Liver (tissue), 3 donors: ENCODE data around the gene COL20A1.

Experiments used
- EGR1 ChIP-seq, 2 donors: IDR thresholded peaks; 2 replicates each; pipeline ENCODE4 v1.6.1; 2016 to 2018; ENCODE audit warnings: antibody characterized with exemption in 2 of 2, low read depth in 2 of 2
- FOXA1 ChIP-seq: IDR thresholded peaks from 2 replicates; pipeline ENCODE4 v1.6.1; 2016; ENCODE audit warnings: antibody characterized with exemption
- GABPA ChIP-seq, 2 donors: IDR thresholded peaks in 1 of 2; conservative IDR thresholded peaks in 1 of 2; 2 replicates each; pipeline ENCODE4 v1.6.1; 2016; ENCODE audit warnings: antibody characterized with exemption in 2 of 2, mild to moderate bottlenecking in 1 of 2, moderate library complexity in 1 of 2
- HNF4A ChIP-seq, 2 donors: conservative IDR thresholded peaks; 2 replicates each; pipeline ENCODE4 v1.6.1; 2016; ENCODE audit warnings: antibody characterized with exemption in 2 of 2, mild to moderate bottlenecking in 2 of 2
- JUND ChIP-seq, 2 donors: IDR thresholded peaks; 2 replicates each; pipeline ENCODE4 v1.6.1; 2016; ENCODE audit warnings: antibody characterized with exemption in 2 of 2
- RAD21 ChIP-seq, 2 donors: IDR thresholded peaks; 2 replicates each; pipeline ENCODE4 v1.6.1; 2016; ENCODE audit warnings: antibody characterized with exemption in 2 of 2, mild to moderate bottlenecking in 2 of 2
- RXRA ChIP-seq, 2 donors: IDR thresholded peaks; 2 replicates each; pipeline ENCODE4 v1.6.1; 2017 to 2018; ENCODE audit warnings: antibody characterized with exemption in 2 of 2, mild to moderate bottlenecking in 1 of 2
- SP1 ChIP-seq: IDR thresholded peaks from 2 replicates; pipeline ENCODE4 v1.6.1; 2018; ENCODE audit warnings: antibody characterized with exemption, mild to moderate bottlenecking
- TAF1 ChIP-seq: conservative IDR thresholded peaks from 2 replicates; pipeline ENCODE4 v1.6.1; 2016; ENCODE audit warnings: antibody characterized with exemption, mild to moderate bottlenecking
- YY1 ChIP-seq: IDR thresholded peaks from 2 replicates; pipeline ENCODE4 v1.6.1; 2016; ENCODE audit warnings: antibody characterized with exemption, mild to moderate bottlenecking
- ZBTB33 ChIP-seq: IDR thresholded peaks from 2 replicates; pipeline ENCODE4 v1.6.1; 2016; ENCODE audit warnings: antibody characterized with exemption
- TF ChIP-seq, protein P1 (sequence below): fragments of 150-350 bp; IDR thresholded peaks from 2 replicates; pipeline ENCODE4 v1.5.1; 2017; ENCODE audit warnings: improper control_type of control experiment, low read depth, low read length; ENCODE audit not compliant: missing input control
- TF ChIP-seq, protein P2 (sequence below): IDR thresholded peaks from 2 replicates; pipeline ENCODE4 v1.6.1; 2016; ENCODE audit warnings: antibody characterized with exemption
- TF ChIP-seq, protein P3 (sequence below): IDR thresholded peaks from 2 replicates; pipeline ENCODE4 v1.6.1; 2016; ENCODE audit warnings: antibody characterized with exemption, mild to moderate bottlenecking
- donor health status: healthy.
- donor health status: healthy.

DNA sequence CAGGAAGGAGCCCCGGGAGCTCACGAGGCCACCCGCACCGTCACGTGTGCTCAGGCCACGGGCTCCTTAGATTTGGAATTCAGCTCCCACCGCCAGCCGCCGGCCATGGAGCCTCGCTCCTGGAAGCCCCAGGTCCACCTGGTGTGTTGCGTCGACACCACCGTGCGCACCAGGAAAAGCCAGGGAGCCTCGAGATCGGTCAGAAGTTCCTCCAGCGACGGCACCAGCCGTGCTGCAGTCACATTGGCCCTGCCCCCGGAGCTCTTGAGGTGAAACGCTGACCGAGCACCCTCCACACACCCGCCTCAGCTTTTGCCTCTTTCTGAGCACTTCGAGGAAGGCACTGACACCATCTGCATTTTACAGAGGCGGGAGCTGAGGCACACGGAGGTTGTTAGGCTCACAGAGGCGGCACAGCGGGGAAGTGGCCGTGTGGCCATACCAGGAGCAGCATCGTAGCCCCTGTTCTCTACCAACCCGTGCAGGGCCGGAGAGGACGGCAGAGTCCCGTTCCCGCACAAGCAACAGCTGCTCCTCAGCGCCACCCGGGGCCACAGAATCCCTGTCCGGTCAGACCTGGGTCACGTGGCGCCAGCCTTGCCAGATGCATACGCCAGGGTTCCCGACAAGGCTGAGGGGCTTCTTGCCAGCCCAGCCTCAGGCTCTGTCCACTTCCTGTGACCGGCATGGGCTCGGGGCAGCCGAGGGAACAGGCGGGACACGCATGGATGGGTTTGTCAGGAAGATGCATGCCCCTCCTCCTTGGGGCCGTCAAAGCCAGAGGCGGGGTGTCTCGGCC lies 46.3 kb upstream of the COL20A1 start:
- TF ChIP-seq SP1, result no peak
- TF ChIP-seq, protein P1, sequence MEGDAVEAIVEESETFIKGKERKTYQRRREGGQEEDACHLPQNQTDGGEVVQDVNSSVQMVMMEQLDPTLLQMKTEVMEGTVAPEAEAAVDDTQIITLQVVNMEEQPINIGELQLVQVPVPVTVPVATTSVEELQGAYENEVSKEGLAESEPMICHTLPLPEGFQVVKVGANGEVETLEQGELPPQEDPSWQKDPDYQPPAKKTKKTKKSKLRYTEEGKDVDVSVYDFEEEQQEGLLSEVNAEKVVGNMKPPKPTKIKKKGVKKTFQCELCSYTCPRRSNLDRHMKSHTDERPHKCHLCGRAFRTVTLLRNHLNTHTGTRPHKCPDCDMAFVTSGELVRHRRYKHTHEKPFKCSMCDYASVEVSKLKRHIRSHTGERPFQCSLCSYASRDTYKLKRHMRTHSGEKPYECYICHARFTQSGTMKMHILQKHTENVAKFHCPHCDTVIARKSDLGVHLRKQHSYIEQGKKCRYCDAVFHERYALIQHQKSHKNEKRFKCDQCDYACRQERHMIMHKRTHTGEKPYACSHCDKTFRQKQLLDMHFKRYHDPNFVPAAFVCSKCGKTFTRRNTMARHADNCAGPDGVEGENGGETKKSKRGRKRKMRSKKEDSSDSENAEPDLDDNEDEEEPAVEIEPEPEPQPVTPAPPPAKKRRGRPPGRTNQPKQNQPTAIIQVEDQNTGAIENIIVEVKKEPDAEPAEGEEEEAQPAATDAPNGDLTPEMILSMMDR, result no peak
- TF ChIP-seq RAD21 (IDR thresholded peaks at IDR 0.05), result no peak
- TF ChIP-seq FOXA1, result no peak
- no peak for TF ChIP-seq EGR1 (IDR thresholded peaks at IDR 0.05; ENCODE audit: low read depth in 2 of 2)
- TF ChIP-seq, protein P2, sequence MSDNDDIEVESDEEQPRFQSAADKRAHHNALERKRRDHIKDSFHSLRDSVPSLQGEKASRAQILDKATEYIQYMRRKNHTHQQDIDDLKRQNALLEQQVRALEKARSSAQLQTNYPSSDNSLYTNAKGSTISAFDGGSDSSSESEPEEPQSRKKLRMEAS, result no peak
- TF ChIP-seq RXRA (IDR thresholded peaks at IDR 0.05), result no peak
- TF ChIP-seq, protein P3, sequence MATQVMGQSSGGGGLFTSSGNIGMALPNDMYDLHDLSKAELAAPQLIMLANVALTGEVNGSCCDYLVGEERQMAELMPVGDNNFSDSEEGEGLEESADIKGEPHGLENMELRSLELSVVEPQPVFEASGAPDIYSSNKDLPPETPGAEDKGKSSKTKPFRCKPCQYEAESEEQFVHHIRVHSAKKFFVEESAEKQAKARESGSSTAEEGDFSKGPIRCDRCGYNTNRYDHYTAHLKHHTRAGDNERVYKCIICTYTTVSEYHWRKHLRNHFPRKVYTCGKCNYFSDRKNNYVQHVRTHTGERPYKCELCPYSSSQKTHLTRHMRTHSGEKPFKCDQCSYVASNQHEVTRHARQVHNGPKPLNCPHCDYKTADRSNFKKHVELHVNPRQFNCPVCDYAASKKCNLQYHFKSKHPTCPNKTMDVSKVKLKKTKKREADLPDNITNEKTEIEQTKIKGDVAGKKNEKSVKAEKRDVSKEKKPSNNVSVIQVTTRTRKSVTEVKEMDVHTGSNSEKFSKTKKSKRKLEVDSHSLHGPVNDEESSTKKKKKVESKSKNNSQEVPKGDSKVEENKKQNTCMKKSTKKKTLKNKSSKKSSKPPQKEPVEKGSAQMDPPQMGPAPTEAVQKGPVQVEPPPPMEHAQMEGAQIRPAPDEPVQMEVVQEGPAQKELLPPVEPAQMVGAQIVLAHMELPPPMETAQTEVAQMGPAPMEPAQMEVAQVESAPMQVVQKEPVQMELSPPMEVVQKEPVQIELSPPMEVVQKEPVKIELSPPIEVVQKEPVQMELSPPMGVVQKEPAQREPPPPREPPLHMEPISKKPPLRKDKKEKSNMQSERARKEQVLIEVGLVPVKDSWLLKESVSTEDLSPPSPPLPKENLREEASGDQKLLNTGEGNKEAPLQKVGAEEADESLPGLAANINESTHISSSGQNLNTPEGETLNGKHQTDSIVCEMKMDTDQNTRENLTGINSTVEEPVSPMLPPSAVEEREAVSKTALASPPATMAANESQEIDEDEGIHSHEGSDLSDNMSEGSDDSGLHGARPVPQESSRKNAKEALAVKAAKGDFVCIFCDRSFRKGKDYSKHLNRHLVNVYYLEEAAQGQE, result no peak
- no peak for TF ChIP-seq HNF4A (conservative IDR thresholded peaks at IDR 0.05)
- TF ChIP-seq YY1, result no peak
- TF ChIP-seq TAF1, result no peak
- TF ChIP-seq GABPA (IDR thresholded peaks at IDR 0.05 in 1 of 2, conservative IDR thresholded peaks at IDR 0.05 in 1 of 2), result no peak
- TF ChIP-seq ZBTB33, result no peak
- no peak for TF ChIP-seq JUND (IDR thresholded peaks at IDR 0.05)
